GM23338 (cell line): Measurements from ENCODE around the gene TMEM209. TPM values are rescaled to one million over a fixed set of nuclear protein-coding genes. Genes with fewer than 3 reads are reported as not detected.

Experiments
- ATAC-seq: fragments of 200-7000 bp; cut with Tn5 transposase; 3 replicates; pipeline ENCODE4 v1.9.1; 2020
- DNase-seq: peaks from one replicate; pipeline ENCODE4 v3.0.0-alpha.2; 2015; ENCODE audit warnings: low spot score
- H2AFZ ChIP-seq: fragments of 200-600 bp; sonication (generic); 2 replicates; pipeline ENCODE4 v1.8.0; 2016; ENCODE audit warnings: antibody characterized with exemption, mild to moderate bottlenecking, moderate library complexity
- H3F3A ChIP-seq: fragments of 200-600 bp; sonication (generic); replicated peaks from 2 replicates; pipeline ENCODE4 v1.8.0; 2017; ENCODE audit warnings: antibody characterized with exemption, mixed run types, low read depth
- H3K27ac ChIP-seq: fragments of 200-600 bp; sonication (generic); 2 replicates; pipeline ENCODE4 v1.6.1; 2016; ENCODE audit warnings: low read depth
- H3K27me3 ChIP-seq: fragments of 200-600 bp; sonication (generic); 2 replicates; pipeline ENCODE4 v1.8.0; 2016; ENCODE audit warnings: mild to moderate bottlenecking, mixed run types, moderate library complexity; ENCODE audit not compliant: insufficient read depth
- H3K36me3 ChIP-seq: fragments of 200-600 bp; sonication (generic); 2 replicates; pipeline ENCODE4 v1.8.0; 2016; ENCODE audit warnings: mild to moderate bottlenecking; ENCODE audit not compliant: insufficient read depth
- H3K4me1 ChIP-seq: fragments of 200-600 bp; sonication (generic); 2 replicates; pipeline ENCODE4 v1.8.0; 2016; ENCODE audit warnings: mild to moderate bottlenecking, moderate library complexity; ENCODE audit not compliant: insufficient read depth
- H3K4me2 ChIP-seq: fragments of 200-600 bp; sonication (generic); 2 replicates; pipeline ENCODE4 v1.7.1; 2017; ENCODE audit warnings: mixed run types
- H3K4me3 ChIP-seq: fragments of 200-600 bp; sonication (generic); 2 replicates; pipeline ENCODE4 v1.6.1; 2016; ENCODE audit warnings: mixed run types
- H3K79me2 ChIP-seq: fragments of 200-600 bp; sonication (generic); replicated peaks from 2 replicates; pipeline ENCODE4 v1.8.0; 2017; ENCODE audit warnings: mild to moderate bottlenecking; ENCODE audit not compliant: insufficient read depth
- H3K9me2 ChIP-seq: fragments of 200-600 bp; sonication (generic); 2 replicates; pipeline ENCODE4 v1.8.0; 2017; ENCODE audit not compliant: insufficient read depth
- H4K20me1 ChIP-seq: fragments of 200-600 bp; sonication (generic); replicated peaks from 2 replicates; pipeline ENCODE4 v1.8.0; 2017; ENCODE audit warnings: mild to moderate bottlenecking; ENCODE audit not compliant: insufficient read depth
- H3K27ac Mint-ChIP-seq: 2 replicates; pipeline ENCODE4 v1.8.0; 2020; ENCODE audit warnings: inconsistent platforms, mild to moderate bottlenecking, moderate library complexity, mixed read lengths
- H3K27me3 Mint-ChIP-seq: 3 replicates; pipeline ENCODE4 v1.8.0; 2022; ENCODE audit warnings: low read depth, mild to moderate bottlenecking, moderate library complexity, mixed read lengths, inconsistent platforms; ENCODE audit not compliant: insufficient read depth, poor library complexity
- H3K36me3 Mint-ChIP-seq: 3 replicates; pipeline ENCODE4 v1.8.0; 2021; ENCODE audit warnings: low read depth, mild to moderate bottlenecking, inconsistent platforms, moderate library complexity, mixed read lengths
- H3K4me1 Mint-ChIP-seq: 3 replicates; pipeline ENCODE4 v1.8.0; 2020; ENCODE audit warnings: mild to moderate bottlenecking, inconsistent platforms, mixed read lengths
- H3K4me3 Mint-ChIP-seq: 3 replicates; pipeline ENCODE4 v1.8.0; 2021; ENCODE audit warnings: moderate library complexity, mild to moderate bottlenecking, inconsistent platforms, mixed read lengths
- H3K9me3 Mint-ChIP-seq: 3 replicates; pipeline ENCODE4 v1.8.0; 2020; ENCODE audit warnings: moderate library complexity, mild to moderate bottlenecking, inconsistent platforms, mixed read lengths
- CREB1 ChIP-seq: fragments of 250-450 bp; sonication (Bioruptor Pico); IDR thresholded peaks from 2 replicates; pipeline ENCODE4 v1.5.0; 2020; ENCODE audit warnings: low read depth, mild to moderate bottlenecking, moderate library complexity
- CTCF ChIP-seq, 2 experiments: fragments of 200-600 bp in 1 of 2; sonication (generic) in 1 of 2; conservative IDR thresholded peaks; 2 replicates each; pipeline versions ENCODE4 v1.5.1 to v1.6.1; 2016 to 2017; ENCODE audit warnings: antibody characterized with exemption in 2 of 2, low read depth in 2 of 2, mild to moderate bottlenecking in 2 of 2, moderate library complexity in 1 of 2
- ETS1 ChIP-seq: IDR thresholded peaks from 2 replicates; pipeline ENCODE4 v1.6.1; 2016; ENCODE audit warnings: antibody characterized with exemption
- EZH2 ChIP-seq: fragments of 200-600 bp; sonication (generic); IDR thresholded peaks from one replicate; pipeline ENCODE4 v1.8.0; 2017; ENCODE audit warnings: antibody characterized with exemption, mild to moderate bottlenecking, low read depth; ENCODE audit not compliant: unreplicated experiment
- EZH2phosphoT487 ChIP-seq: fragments of 200-600 bp; sonication (generic); IDR thresholded peaks from one replicate; pipeline ENCODE4 v1.8.1; 2018; ENCODE audit warnings: antibody characterized with exemption; ENCODE audit not compliant: unreplicated experiment
- JUNB ChIP-seq: IDR thresholded peaks from one replicate; pipeline ENCODE4 v1.6.1; 2016; ENCODE audit warnings: antibody characterized with exemption; ENCODE audit not compliant: unreplicated experiment
- NANOG ChIP-seq: IDR thresholded peaks from 2 replicates; pipeline ENCODE4 v1.6.1; 2016; ENCODE audit warnings: antibody characterized with exemption, borderline replicate concordance
- POLR2AphosphoS5 ChIP-seq: IDR thresholded peaks from 2 replicates; pipeline ENCODE4 v1.6.1; 2016; ENCODE audit warnings: antibody characterized with exemption, low read depth
- REST ChIP-seq: IDR thresholded peaks from one replicate; pipeline ENCODE4 v1.6.1; 2018; ENCODE audit warnings: antibody characterized with exemption; ENCODE audit not compliant: unreplicated experiment
- STAT1 ChIP-seq: IDR thresholded peaks from one replicate; pipeline ENCODE4 v1.6.1; 2016; ENCODE audit warnings: antibody characterized with exemption; ENCODE audit not compliant: unreplicated experiment
- ZNF114 ChIP-seq: fragments of 250-450 bp; sonication (Bioruptor Pico); IDR thresholded peaks from 2 replicates; pipeline ENCODE4 v1.5.0; 2020; ENCODE audit warnings: mild to moderate bottlenecking, moderate library complexity
- ZNF331 ChIP-seq: fragments of 250-450 bp; sonication (Bioruptor Pico); IDR thresholded peaks from 2 replicates; pipeline ENCODE4 v1.5.0; 2020; ENCODE audit warnings: low read depth, mild to moderate bottlenecking, moderate library complexity
- ZNF462 ChIP-seq: fragments of 250-450 bp; sonication (Bioruptor Pico); IDR thresholded peaks from 2 replicates; pipeline ENCODE4 v1.5.0; 2020; ENCODE audit warnings: mild to moderate bottlenecking, moderate library complexity
- polyA plus RNA-seq: library from polyadenylated mRNA; unstranded; fragments of >200 nt; fragmentation: Nextera tagmentation; extraction: Ambion mirVana; gene quantifications from 2 replicates; pipeline ENCODE4 v1.2.1, GENCODE V29; 2016
- total RNA-seq: library from RNA; depleted of rRNA; stranded (reverse); fragments of >200 nt; shearing (Covaris generic); gene quantifications from 2 replicates; pipeline ENCODE4 v1.2.3, GENCODE V29; 2014

TMEM209 gene
- total and polyA plus RNA-seq, 2 experiments from 2014 or later = 18.6 to 26.2 TPM

- Histone ChIP-seq H3K4me3 (no peak overlapping the region), H2AFZ (no peak overlapping the region), H3K27ac (no peak overlapping the region), H3K79me2 (peaks cover 18% of the 10 kb centered on the region), H3K36me3 (peaks cover 4% of the 10 kb centered on the region), H3F3A (no peaks in the 10 kb centered on the region), H3K9me2 (no peaks in the 10 kb centered on the region), H4K20me1 (0 out of 2 replicates have a peak, but pooled peaks cover 2% of the 10 kb centered on the region), H3K27me3 (no peaks in the 10 kb centered on the region), H3K4me2 (no peak overlapping the region), H3K4me1 (no peaks in the 10 kb centered on the region)
- H3K36me3 Mint-ChIP-seq = peaks cover 36% of the 10 kb centered on the region
- H3K27me3 Mint-ChIP-seq = peaks cover 1% of the 10 kb centered on the region
- no peak for TF ChIP-seq ETS1
- TF ChIP-seq ZNF462 = no peak
- no peak for TF ChIP-seq CREB1 (CRISPR knock-in tag)
- no peak for TF ChIP-seq POLR2AphosphoS5
- TF ChIP-seq REST = no peak
- no peak for TF ChIP-seq JUNB
- TF ChIP-seq EZH2phosphoT487 = no peak
- TF ChIP-seq STAT1 = no peak
- TF ChIP-seq EZH2 = no peak
- TF ChIP-seq CTCF (conservative IDR thresholded peaks at IDR 0.05; ENCODE audit: low read depth in 2 of 2) = no peak
- no peak for TF ChIP-seq ZNF331 (CRISPR knock-in tag)
- TF ChIP-seq NANOG = no peak
- no peak for TF ChIP-seq ZNF114 (CRISPR knock-in tag)
- no peak for ATAC-seq
- no peaks in the 10 kb centered on the region for H3K9me3 Mint-ChIP-seq
- no peak for DNase-seq
- H3K4me1 Mint-ChIP-seq = no peaks in the 10 kb centered on the region
- H3K4me3 Mint-ChIP-seq = no peak overlapping the region
- H3K27ac Mint-ChIP-seq = no peak overlapping the region
These were observed 13.4 kb downstream of the TMEM209 start for GRCh38 chr7:130191791-130192190.
